SK-MEL-5 (cell line): Measurements from ENCODE around the gene TUBGCP4. TPM values are rescaled to one million over a fixed set of nuclear protein-coding genes. Genes with fewer than 3 reads are reported as not detected.

ENCODE experiments used
- DNase-seq: peaks from one replicate; pipeline ENCODE4 v3.0.0-alpha.2; 2016; ENCODE audit warnings: low read depth, low spot score
- in situ Hi-C: cut with HindIII; loops from 2 replicates; pipeline ENCODE4 v1.10.0; 2016; ENCODE audit warnings: low sequenced_read_pairs, high pct_unique_total_duplicates, low pct_unique_long_range_greater_than_20kb
- polyA plus RNA-seq, 2 experiments: library from polyadenylated mRNA; depleted of rRNA; stranded (reverse); fragments of >200 nt; gene quantifications; 2 replicates each; pipeline ENCODE4 v1.2.3, GENCODE V29; 2015
- total RNA-seq: library from RNA; depleted of rRNA; stranded (reverse); fragments of >200 nt; shearing (Covaris generic); gene quantifications from 2 replicates; pipeline ENCODE4 v1.2.3, GENCODE V29; 2014; rRNA removed

The TUBGCP4 gene, protein sequence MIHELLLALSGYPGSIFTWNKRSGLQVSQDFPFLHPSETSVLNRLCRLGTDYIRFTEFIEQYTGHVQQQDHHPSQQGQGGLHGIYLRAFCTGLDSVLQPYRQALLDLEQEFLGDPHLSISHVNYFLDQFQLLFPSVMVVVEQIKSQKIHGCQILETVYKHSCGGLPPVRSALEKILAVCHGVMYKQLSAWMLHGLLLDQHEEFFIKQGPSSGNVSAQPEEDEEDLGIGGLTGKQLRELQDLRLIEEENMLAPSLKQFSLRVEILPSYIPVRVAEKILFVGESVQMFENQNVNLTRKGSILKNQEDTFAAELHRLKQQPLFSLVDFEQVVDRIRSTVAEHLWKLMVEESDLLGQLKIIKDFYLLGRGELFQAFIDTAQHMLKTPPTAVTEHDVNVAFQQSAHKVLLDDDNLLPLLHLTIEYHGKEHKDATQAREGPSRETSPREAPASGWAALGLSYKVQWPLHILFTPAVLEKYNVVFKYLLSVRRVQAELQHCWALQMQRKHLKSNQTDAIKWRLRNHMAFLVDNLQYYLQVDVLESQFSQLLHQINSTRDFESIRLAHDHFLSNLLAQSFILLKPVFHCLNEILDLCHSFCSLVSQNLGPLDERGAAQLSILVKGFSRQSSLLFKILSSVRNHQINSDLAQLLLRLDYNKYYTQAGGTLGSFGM
- 7.9 and 9.2 TPM in 2 replicates for total RNA-seq
- 9.4 and 10.9 TPM in 2 replicates for polyA plus RNA-seq (2015; cell fraction: cytosol; rRNA removed)
- polyA plus RNA-seq (2015; cell fraction: nucleus; rRNA removed) = 14.4 and 31.5 TPM in 2 replicates

DNA sequence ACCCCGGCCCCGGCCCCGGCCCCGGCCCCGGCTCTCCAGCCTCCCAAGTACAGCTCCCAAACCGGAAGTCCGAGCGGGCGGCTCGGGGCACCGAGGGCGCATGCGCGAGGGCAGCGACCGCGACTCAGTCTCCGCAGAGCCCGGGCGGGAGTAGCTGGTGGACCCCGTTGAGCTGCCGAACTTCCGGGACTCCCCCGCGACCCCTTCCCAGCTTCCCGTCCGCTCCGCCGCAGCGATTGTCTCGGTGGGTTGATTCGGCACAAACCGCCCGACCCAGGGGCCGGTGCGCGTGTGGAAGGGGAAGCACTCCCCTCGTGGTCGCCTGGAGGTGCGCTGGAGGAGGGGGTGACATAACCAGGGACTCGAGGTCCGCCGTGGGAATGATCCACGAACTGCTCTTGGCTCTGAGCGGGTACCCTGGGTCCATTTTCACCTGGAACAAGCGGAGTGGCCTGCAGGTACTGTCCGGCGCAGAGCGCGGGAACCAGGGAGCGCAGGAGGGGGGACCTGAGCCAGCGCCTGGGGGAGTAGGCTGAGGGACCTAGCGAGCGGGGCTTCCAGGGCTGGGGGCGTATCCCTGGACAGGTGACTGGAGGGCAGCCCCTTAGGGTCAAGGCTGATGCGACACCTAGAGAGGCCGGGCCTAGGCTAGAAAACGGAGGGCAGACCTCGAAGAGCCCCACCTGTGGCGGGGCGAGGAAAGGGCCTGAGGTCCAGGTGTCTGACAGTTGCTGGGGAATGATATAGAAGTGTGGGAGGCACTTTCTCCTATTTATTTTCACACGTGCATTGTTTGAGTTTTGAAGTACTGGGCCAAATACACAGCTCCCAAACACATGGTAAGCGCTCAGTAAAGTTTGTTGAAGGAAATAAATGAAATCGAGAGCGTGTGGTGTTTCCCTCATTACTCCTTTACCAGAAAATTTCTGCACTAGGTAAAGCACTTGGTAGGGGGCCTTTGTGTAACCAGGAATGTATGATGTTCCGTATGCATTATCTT lies at the start of gene TUBGCP4, which contains the start of gene ZSCAN29:
Gene TUBGCP4, plus strand, starts transcription at position 127 of the 1,000 bp plus-strand sequence. Its CDS starts 254 bp downstream, at position 381.
Gene ZSCAN29, minus strand, starts transcription at position 69 of the 1,000 bp plus-strand sequence. CDS start 1,130 bp downstream, outside the sequence.
- in situ Hi-C loops = no loop called here
- peak; percentile 77 for DNase-seq

DNA sequence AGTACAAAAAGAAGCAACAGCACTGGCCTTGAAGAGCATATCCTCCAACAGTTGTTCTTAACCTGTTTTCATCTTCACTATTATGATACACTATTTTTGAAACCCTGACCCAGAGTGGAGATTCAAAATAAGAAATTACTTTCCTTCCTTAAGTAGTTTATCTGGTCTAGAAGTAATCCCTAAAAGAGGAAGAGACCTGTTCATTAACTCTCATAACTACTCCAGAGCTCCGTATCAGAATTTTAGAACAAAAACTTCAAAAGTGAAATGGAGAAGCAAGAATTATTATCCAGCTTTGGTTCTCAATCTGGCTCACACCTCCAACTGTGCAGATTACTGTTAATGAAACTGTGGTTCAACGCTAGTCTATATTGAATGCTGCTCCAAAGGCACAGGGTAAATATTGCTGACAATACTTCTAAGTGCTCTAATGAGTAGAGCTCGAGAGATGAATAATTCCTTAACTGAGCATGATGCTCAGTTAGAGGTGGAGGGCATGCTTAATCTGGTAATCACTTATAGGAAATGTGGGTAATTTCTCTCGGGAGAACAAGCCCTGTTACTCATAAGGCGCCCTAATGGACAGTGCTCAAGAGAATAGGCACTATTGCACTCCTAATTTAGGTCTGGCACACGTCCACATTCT lies 45.7 kb upstream of the TUBGCP4 start:
- no peak for DNase-seq
- in situ Hi-C loops = no loop called here

DNA sequence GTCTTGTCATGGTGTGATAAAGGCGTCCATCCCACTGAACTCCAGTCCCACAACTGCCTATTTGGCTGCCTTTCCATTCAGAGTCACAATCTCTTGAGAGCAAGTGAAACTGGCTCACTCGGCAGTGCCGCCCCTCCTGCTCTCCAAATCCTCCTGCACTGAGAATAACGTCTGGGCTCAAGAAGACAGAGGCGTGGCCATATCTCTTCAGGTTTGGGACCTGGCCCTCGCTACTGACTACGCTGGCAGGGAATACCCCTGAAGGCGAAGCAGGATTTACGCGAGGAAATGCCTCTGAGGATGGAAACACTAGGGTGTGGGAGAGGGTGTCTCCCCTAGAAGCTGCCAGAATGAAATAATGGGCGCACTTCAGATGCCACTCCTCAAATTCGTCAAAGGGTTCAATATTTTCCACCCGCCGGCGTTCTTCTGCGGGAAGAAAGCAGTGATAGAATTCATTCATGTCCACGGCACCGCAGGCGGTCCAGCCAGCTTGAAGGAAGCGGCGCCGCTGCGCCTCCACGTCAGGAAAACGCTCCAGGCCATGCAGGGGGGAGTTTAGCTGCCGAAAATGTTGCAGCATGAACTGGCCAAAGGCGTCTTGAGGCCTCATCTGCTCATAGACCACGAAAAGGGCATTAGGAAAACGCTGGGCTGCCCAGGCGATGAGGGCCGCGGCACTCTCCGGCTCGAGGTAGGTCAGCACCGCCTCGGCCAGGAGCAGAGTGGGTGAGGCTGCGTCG lies 41.5 kb upstream of the TUBGCP4 start:
- in situ Hi-C loops = no loop called here
- peak; percentile 21 for DNase-seq

DNA sequence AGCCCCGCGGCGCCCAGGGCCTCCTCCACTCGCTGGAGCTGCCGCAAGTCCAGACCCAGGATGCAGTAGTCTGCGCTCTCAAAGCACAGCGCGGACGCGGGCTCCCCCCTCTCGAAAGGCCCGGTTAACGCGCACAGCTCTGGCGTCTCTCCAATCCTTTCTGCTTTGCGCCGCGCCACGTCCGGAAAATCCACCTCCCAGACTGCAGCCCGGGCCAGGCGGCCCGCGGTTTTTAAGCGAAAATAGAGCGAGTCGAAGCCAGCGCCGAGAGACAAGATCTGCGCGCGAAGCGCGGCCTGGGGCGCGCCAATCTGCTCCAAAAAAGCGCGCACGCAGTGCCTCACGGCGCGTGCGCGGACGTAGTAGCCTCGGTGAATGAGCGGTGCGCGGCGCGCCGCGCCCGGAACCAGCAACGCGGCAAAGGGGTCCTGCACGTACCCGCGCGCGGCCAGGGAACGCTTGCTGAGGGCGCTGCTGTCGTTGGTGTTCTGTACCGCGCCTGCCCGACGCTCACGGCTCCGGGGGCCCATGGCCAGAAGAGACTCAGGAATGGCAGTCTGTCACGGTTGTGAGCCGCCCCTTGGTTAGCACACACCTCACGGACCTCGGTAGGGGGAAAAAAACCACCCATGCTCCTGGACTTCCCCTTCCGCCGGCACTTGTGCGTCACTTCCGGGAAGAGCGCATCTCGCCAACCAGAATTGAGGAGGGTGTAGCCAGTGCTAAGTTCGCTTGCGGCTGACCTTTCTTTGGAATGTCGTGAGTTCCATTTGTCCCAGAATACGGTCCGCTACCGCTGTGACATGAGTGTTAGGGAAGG lies 40.7 kb upstream of the TUBGCP4 start, which contains the start of gene LCMT2:
Gene LCMT2, minus strand, starts transcription at position 614 of the 820 bp plus-strand sequence. Its CDS starts 84 bp downstream, at position 530.
- in situ Hi-C loops = no loop called here
- DNase-seq = peak; percentile 95

DNA sequence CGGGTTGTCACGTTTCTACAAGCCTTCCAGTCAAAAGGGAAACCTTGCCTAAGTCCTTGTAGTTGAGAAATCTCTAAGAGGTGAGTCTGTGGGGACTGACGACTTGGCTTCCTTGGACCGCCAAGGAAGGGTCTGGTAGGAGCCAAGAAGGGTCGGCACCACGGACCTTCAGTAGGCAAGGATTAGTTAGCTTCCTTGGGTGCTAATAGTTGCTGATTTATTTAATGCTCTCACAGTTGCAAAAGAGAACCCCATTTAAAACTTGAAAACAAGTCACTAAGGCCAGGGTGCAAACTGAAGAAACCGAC lies 40.2 kb upstream of the TUBGCP4 start:
- in situ Hi-C loops = no loop called here
- DNase-seq = no peak

DNA sequence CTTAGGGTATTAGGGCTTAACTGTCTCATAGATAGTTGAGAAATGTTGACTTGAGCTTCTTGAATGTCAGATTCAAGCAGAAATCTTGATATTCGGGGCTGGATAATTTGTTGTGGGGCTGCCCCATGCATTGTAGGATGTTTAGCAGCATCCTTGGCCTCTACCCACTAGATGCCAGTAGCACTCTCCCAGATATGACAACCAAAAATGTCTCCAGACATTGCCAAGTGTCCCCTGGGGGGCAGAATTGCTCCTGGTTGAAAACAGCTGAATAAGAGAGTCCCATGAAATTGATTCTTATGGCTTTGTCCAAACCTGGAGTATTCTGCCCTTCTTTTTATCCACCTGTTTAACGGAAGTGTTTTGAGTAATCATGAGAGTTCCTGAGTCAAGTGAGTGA lies 24.6 kb upstream of the TUBGCP4 start:
- in situ Hi-C loops = no loop called here
- peak; percentile 32 for DNase-seq

DNA sequence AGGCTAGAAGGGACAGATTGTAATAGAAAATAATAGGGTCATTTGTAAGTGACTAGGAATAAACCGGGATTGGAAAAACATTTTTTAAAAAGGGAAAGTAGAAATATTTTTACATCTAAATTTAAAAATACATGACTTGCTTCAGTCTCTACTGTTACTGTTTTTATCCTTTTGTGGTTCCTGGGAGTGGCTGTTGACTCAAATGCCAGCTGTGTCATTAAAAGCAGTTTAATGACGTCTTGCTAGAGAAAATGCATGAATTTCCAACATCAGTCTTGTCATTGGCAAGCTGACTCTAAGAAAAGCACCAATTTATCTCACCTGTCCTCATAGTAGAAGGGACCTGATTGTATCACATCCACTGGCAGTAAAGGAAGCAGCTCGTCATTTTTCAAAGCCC lies 23.8 kb upstream of the TUBGCP4 start:
- no peak for DNase-seq
- in situ Hi-C loops = no loop called here

DNA sequence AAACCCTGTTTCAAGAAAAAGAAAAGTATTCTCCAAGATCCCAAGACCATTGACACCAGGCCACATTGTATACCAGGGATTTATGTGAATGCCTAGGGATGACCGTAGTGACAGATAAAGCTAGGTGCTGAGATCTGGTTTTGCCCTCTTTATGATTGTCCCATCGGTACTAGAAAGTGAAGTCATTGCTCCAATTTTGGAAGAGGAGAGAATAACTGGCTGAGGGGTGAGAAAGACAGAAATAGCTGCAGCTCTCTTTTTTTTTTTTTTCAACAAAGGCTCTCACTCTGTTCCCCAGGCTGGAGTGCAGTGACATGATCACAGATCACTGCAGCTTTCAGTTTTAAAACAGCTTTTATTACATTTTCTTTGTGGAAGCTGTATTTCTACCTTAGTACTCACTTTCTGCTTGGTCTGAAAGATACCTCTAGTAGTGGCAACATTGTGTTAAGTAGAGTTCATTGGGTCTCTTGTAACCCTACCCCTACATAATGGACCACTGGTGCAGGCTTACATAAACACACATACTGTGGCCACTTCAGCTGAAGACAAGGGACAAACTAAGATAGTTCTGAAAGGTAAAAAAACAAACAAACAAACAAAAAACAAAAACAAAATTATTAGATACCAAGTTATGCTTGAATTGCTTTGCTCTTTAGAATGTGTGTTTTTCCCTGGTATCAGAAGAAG lies 18.1 kb upstream of the TUBGCP4 start:
- in situ Hi-C loops = no loop called here
- DNase-seq = no peak

DNA sequence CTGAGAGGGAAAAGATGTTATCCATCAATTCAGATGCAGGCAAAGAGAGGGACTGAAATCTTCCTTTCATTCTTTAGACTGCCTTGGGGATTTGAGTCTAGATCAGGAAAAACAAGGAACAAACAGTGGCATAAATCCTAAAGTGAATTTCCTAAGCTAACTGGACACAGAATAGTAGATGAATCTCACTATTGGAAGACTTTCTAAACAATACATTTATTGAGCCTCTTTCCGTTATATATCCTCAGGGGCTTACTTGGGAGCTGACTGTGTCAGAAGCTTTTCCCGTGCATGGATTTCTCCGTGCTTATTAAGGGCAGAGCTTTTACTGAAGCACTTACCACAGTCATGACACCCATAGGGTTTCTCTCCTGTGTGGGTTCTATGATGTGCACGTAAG lies 10.1 kb upstream of the TUBGCP4 start:
- in situ Hi-C loops = no loop called here
- peak; percentile 6 for DNase-seq

DNA sequence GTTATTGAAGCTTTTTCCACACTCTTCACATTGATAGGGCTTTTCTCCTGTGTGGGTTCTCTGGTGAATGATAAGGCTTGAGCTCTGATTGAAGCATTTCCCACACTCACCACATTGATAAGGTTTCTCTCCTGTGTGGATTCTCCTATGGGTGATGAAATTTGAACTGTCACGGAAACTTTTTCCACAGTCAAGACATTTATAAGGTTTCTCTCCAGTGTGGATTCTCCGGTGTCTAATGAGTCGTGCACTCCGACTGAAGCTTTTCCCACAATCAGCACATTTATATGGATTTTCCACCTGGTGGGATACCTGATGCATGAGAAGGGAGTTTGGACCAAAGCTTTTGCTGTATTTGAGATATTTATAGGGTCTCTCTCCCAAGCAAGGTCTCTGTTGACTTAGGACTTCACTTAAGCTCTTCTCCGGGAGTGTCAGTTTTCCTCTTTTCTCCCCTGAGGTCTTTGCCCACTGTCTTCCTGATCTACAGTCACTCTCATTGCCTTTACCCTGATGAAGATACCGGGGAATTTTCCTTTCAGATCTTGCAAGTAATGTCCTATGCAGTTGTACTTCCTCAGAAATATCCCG lies 9.5 kb upstream of the TUBGCP4 start:
- in situ Hi-C loops = no loop called here
- DNase-seq = no peak

DNA sequence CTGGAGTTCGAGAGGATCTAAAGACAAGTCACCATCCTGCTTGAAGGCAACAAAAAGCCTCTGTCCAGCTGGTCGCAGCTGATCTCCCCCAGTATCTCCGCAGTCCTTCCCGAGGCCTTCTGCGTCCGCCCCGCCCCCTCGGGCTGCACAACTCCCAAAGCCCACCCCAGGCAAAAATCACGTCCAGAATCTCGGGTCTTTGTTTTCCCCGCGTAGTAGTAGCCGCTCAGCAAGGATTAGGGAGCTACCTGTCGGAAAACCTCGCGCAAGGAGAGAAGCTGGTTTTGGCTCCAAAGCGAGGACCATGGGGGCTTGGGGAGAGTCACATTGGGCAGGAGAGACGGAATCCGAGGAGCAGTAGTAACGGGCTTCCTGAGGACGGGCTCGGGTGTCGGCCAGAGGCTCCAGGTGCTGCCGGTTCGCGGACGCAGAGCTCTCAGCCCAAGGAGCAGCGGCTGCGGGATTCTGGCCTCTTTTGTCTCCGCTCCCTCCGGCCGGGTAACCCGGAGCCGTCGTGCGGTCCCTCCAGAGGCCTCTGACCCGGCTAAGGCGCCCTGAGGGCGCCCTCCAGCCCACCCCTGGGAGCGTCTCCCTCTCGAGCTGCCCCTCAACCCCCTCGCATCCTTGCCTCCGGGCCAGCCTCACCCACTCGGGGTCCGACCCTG lies 459 bp upstream of the TUBGCP4 start:
- peak; percentile 5 for DNase-seq
- in situ Hi-C loops = no loop called here

DNA sequence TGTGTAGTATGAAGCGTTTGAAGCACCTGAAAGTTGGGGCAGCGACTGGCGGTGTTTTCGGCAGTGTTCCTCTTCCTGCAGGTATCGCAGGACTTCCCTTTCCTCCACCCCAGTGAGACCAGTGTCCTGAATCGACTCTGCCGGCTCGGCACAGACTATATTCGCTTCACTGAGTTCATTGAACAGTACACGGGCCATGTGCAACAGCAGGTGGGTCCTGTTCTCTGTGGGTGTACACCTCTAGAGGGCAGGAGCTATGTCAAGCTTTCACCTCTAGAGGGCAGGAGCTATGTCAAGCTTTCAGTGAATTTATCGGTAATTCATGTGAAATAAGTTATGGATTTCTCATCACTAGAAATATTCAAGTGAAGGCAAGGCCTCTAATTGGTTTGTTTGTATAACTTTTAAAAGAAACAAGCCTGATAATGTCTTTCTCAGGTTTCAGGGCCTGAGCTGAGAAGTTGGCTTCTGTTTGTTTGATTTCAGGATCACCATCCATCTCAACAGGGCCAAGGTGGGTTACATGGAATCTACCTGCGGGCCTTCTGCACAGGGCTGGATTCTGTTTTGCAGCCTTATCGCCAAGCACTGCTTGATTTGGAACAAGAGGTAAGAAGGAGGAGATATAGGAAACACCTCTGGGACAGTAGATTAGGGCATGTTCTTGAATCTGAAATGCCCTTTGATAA lies 5.3 kb downstream of the TUBGCP4 start:
- in situ Hi-C loops = no loop called here
- peak; percentile 53 for DNase-seq

DNA sequence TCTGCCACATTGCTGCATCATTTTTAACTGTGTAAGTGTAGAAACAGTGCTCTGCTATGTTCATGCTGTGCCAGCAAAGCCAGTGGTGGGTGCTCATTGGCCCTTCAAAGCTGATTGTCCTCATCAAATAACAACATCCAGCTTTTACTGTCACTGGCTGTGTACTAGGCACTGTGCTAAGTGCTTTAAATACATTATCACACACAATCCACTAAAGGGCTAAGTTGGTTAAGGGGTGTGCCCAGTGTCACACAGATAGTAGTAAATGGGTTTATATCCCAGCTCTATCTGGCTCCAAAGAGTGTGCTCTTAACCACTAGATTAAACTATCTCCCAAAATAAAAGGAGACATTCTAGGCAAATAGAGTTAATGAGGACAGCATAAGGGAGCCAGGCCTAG lies 7.7 kb downstream of the TUBGCP4 start:
- DNase-seq = no peak
- in situ Hi-C loops = no loop called here

DNA sequence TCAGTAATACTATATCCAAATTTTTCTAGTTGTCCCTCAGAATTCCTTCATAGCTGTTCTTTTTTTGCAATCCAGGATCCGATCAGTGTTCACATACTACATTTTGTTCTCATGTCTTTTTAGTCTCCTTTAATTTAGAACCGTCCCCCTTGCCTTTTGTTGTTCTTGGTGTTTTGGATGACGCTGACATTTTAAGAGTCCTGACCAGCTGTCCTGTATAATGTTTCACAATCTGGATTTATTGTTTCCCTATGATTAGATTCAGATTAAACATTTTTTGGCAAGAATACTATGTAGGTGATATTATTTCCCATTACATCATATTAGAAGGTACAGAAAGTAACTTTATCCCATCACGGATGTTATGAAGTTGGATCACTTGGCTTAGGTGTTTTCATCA lies 11.4 kb downstream of the TUBGCP4 start:
- in situ Hi-C loops = no loop called here
- no peak for DNase-seq
